C1 segment of cervical spinal cord (tissue), 14 donors: Measurements from ENCODE around the gene MEGF8.

Experiments used
- DNase-seq, 14 donors: peaks; one replicate each; lab custom pipeline; 2025; lab: John Stamatoyannopoulos, UW

The MEGF8 gene

GRCh38 chr19:42356686-42357085 is 31.3 kb downstream of the MEGF8 start:
- DNase-seq, result no peak

- DNase-seq, result no peak
Observed at GRCh38 chr19:42357290-42357689, 31.9 kb downstream of the MEGF8 start.

GRCh38 chr19:42360787-42361544 is 35.5 kb downstream of the MEGF8 start:
- no peak for DNase-seq

GRCh38 chr19:42361545-42361910 is 36.1 kb downstream of the MEGF8 start:
- no peak for DNase-seq

- DNase-seq, result no peak
Observed at GRCh38 chr19:42362342-42362741, 36.9 kb downstream of the MEGF8 start.

GRCh38 chr19:42362891-42363440 is 37.5 kb downstream of the MEGF8 start:
- DNase-seq, result no peak

GRCh38 chr19:42363614-42364346 is 38.3 kb downstream of the MEGF8 start:
- DNase-seq, result peak in 4 of 14 donors; percentile 10 to 20 (median 12)

GRCh38 chr19:42366673-42367072 is 41.2 kb downstream of the MEGF8 start:
- DNase-seq, result peak in 1 of 14 donors; percentile 84

GRCh38 chr19:42367929-42368328 is 42.5 kb downstream of the MEGF8 start:
- DNase-seq, result no peak

GRCh38 chr19:42368360-42368759 is 42.9 kb downstream of the MEGF8 start:
- DNase-seq, result no peak

GRCh38 chr19:42368765-42369164 is 43.3 kb downstream of the MEGF8 start:
- no peak for DNase-seq

- DNase-seq, result no peak
Observed at GRCh38 chr19:42369433-42370067, 44.1 kb downstream of the MEGF8 start.

GRCh38 chr19:42370068-42370520 is 44.7 kb downstream of the MEGF8 start:
- no peak for DNase-seq

- no peak for DNase-seq
Observed at GRCh38 chr19:42370626-42371175, 45.3 kb downstream of the MEGF8 start.

GRCh38 chr19:42374826-42375376 is 49.5 kb downstream of the MEGF8 start:
- no peak for DNase-seq

GRCh38 chr19:42375415-42376176 is 50.2 kb downstream of the MEGF8 start:
- DNase-seq, result no peak

GRCh38 chr19:42376177-42376555 is 50.7 kb downstream of the MEGF8 start:
- DNase-seq, result no peak

GRCh38 chr19:42378225-42379215 is 53.1 kb downstream of the MEGF8 start:
- no peak for DNase-seq

GRCh38 chr19:42380155-42380554 is 54.7 kb downstream of the MEGF8 start:
- no peak for DNase-seq
